ENCODE measurements around the gene TMPO. TPM values are rescaled to one million over a fixed set of nuclear protein-coding genes. Genes with fewer than 3 reads are reported as not detected.
"Not testable (repeated sequence)": the region's sequence is repeated elsewhere in the genome, so short reads cannot be mapped to it uniquely, and the experiment has no call there.

TMPO gene
- total RNA-seq, 1 donor from 2014 or later: 45.0 TPM

GRCh38 chr12:98471085-98471484 lies 44.3 kb upstream of the TMPO start:
- Histone ChIP-seq H3K4me3 (ENCODE audit: low read depth, low read length) (no peak overlapping the region), H3K36me3 (ENCODE audit: control insufficient read depth, insufficient read depth, low read length) (no peaks in the 10 kb centered on the region), H3K27me3 (ENCODE audit: control insufficient read depth, insufficient read depth, low read length) (no peaks in the 10 kb centered on the region)
- no peak for DNase-seq (ENCODE audit: low read depth)
- no peak for FAIRE-seq
- no peak for TF ChIP-seq CTCF (IDR thresholded peaks at IDR 0.05; ENCODE audit: insufficient read depth, low read length, severe bottlenecking)

GRCh38 chr12:98475565-98475908 lies 39.9 kb upstream of the TMPO start:
- DNase-seq (ENCODE audit: low read depth) (no peak), FAIRE-seq (no peak)
- Histone ChIP-seq H3K36me3 (ENCODE audit: control insufficient read depth, insufficient read depth, low read length) (no peaks in the 10 kb centered on the region), H3K27me3 (ENCODE audit: control insufficient read depth, insufficient read depth, low read length) (no peaks in the 10 kb centered on the region), H3K4me3 (ENCODE audit: low read depth, low read length) (no peak overlapping the region)
- no peak for TF ChIP-seq CTCF (IDR thresholded peaks at IDR 0.05; ENCODE audit: insufficient read depth, low read length, severe bottlenecking)

- H3K36me3 ChIP-seq (ENCODE audit: control insufficient read depth, insufficient read depth, low read length): no peaks in the 10 kb centered on the region
- H3K27me3 ChIP-seq (ENCODE audit: control insufficient read depth, insufficient read depth, low read length): no peaks in the 10 kb centered on the region
- no peak for TF ChIP-seq CTCF (IDR thresholded peaks at IDR 0.05; ENCODE audit: insufficient read depth, low read length, severe bottlenecking)
- no peak overlapping the region for H3K4me3 ChIP-seq (ENCODE audit: low read depth, low read length)
- DNase-seq (ENCODE audit: low read depth) (peak; percentile 72), FAIRE-seq (no peak)
Observed at GRCh38 chr12:98478606-98479005, 36.8 kb upstream of the TMPO start.

GRCh38 chr12:98483621-98484503 lies 31.5 kb upstream of the TMPO start:
- no peak for FAIRE-seq
- Histone ChIP-seq H3K36me3 (ENCODE audit: control insufficient read depth, insufficient read depth, low read length) (no peaks in the 10 kb centered on the region), H3K4me3 (ENCODE audit: low read depth, low read length) (no peak overlapping the region), H3K27me3 (ENCODE audit: control insufficient read depth, insufficient read depth, low read length) (no peaks in the 10 kb centered on the region)
- DNase-seq (ENCODE audit: low read depth): no peak
- no peak for TF ChIP-seq CTCF (IDR thresholded peaks at IDR 0.05; ENCODE audit: insufficient read depth, low read length, severe bottlenecking)

GRCh38 chr12:98485792-98486340 lies 29.5 kb upstream of the TMPO start:
- Histone ChIP-seq H3K36me3 (ENCODE audit: control insufficient read depth, insufficient read depth, low read length) (no peaks in the 10 kb centered on the region), H3K27me3 (ENCODE audit: control insufficient read depth, insufficient read depth, low read length) (no peaks in the 10 kb centered on the region), H3K4me3 (ENCODE audit: low read depth, low read length) (no peak overlapping the region)
- TF ChIP-seq CTCF (IDR thresholded peaks at IDR 0.05; ENCODE audit: insufficient read depth, low read length, severe bottlenecking): no peak
- DNase-seq (ENCODE audit: low read depth): no peak
- no peak for FAIRE-seq

- not testable (repeated sequence) for DNase-seq (ENCODE audit: low read depth); H3K27me3 ChIP-seq (ENCODE audit: control insufficient read depth, insufficient read depth, low read length); H3K4me3 ChIP-seq (ENCODE audit: low read depth, low read length); H3K36me3 ChIP-seq (ENCODE audit: control insufficient read depth, insufficient read depth, low read length); FAIRE-seq
Observed at GRCh38 chr12:98488416-98488815, 27.0 kb upstream of the TMPO start.

Data from bronchial epithelial cell (primary cell).